ENCODE results near the gene SEPHS1. TPM values are rescaled to one million over a fixed set of nuclear protein-coding genes. Genes with fewer than 3 reads are reported as not detected.
A peak's percentile ranks its signal among the peaks of the same experiment; 100 is the strongest.

SEPHS1 gene
- total and polyA plus RNA-seq, 2 of the 8 experiments (the other 6 are each of a cell fraction or from before 2014, with no cell fraction given), result 270 to 683 TPM

DNA sequence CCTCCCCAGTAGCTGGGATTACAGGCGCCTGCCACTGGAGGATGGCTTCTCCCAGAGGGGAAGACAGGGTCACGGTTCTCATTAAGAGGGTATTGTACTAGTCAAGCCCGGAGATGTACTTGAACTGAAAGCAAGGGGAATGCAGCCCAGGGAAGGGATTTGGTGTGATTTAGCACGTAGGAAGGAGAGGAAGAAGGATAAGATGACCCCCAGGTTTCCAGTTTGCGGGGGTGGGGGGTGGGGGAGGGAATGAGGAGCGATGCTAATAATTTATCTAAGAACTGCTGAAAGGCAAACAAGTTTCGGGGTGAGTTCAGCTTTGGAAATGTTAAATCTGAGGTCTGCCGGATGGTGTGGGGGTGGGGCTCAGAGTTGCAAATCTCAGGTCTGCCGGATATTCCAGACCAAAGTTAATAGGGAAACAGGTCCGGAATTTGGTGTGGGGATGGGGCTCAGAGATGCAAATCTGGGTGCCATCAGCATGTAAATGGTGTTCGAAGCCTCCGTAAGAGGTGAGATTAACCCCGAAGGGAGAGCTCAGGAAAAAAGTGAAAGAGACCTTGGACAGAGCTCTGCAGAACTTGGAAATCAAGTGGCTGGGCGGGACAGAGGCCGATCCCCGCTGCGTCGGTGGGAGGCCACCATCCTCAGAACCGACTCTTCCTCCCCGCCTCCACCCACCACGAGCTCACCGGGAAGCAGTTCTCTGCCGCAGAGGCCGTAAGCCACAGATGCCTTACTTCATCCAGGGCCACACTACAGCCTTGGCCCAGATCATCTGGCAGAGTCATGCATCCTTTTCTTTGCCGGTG is 1.6 kb upstream of the SEPHS1 start (continued):
- TF ChIP-seq EP300 (IDR thresholded peaks at IDR 0.05; ENCODE audit: borderline replicate concordance in 1 of 2, low read depth in 2 of 2, low read length in 2 of 2) (no peak), CHD2 (IDR thresholded peaks at IDR 0.05; ENCODE audit: low read length) (peak; percentile 39; the same call in 1 of the 2 replicates), KDM5A (IDR thresholded peaks at IDR 0.05; ENCODE audit: low read length) (no peak), BCL11A (IDR thresholded peaks at IDR 0.05; ENCODE audit: low read depth in 2 of 2, low read length in 2 of 2) (no peak), NANOG (IDR thresholded peaks at IDR 0.05; ENCODE audit: insufficient read depth, low read depth, low read length, poor library complexity, severe bottlenecking) (peak; percentile 61), CEBPB (IDR thresholded peaks at IDR 0.05; ENCODE audit: low read depth, low read length) (no peak), BACH1 (IDR thresholded peaks at IDR 0.05; ENCODE audit: low read length) (0 out of 2 replicates have a peak, but pooled peaks have one; percentile 43), CHD1 (IDR thresholded peaks at IDR 0.05; ENCODE audit: low read depth, low read length) (no peak; the same call in 1 of the 2 replicates), JUND (IDR thresholded peaks at IDR 0.05; ENCODE audit: low read length) (no peak), KDM4A (IDR thresholded peaks at IDR 0.05; ENCODE audit: low read depth, low read length, severe bottlenecking) (no peak), ZNF274 (IDR thresholded peaks at IDR 0.05; ENCODE audit: borderline replicate concordance, extremely low read depth, low read length) (no peak), SUZ12 (IDR thresholded peaks at IDR 0.05; ENCODE audit: low read length) (no peak), NRF1 (IDR thresholded peaks at IDR 0.05; ENCODE audit: low read depth, low read length) (no peak), RNF2 (IDR thresholded peaks at IDR 0.05; ENCODE audit: borderline replicate concordance, low read depth, low read length, missing control alignments, poor library complexity, severe bottlenecking) (no peak), JUN (IDR thresholded peaks at IDR 0.05; ENCODE audit: low read depth, low read length) (no peak), GABPA (IDR thresholded peaks at IDR 0.05; ENCODE audit: borderline replicate concordance, insufficient read depth, low read length) (0 out of 2 replicates have a peak, but pooled peaks have one; percentile 46), HDAC2 (IDR thresholded peaks at IDR 0.05; ENCODE audit: borderline replicate concordance in 1 of 2, low read depth in 2 of 2, low read length in 2 of 2) (peak; percentile 72; a peak in 2 of 4 replicates), POLR2AphosphoS5 (IDR thresholded peaks at IDR 0.05; ENCODE audit: low read depth, low read length) (peak; percentile 98), SRF (IDR thresholded peaks at IDR 0.05; ENCODE audit: low read depth, low read length) (no peak)
- TF ChIP-seq, protein P1, sequence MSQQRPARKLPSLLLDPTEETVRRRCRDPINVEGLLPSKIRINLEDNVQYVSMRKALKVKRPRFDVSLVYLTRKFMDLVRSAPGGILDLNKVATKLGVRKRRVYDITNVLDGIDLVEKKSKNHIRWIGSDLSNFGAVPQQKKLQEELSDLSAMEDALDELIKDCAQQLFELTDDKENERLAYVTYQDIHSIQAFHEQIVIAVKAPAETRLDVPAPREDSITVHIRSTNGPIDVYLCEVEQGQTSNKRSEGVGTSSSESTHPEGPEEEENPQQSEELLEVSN (IDR thresholded peaks at IDR 0.05), result no peak
- TF ChIP-seq, protein P2, sequence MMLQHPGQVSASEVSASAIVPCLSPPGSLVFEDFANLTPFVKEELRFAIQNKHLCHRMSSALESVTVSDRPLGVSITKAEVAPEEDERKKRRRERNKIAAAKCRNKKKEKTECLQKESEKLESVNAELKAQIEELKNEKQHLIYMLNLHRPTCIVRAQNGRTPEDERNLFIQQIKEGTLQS (IDR thresholded peaks at IDR 0.05; ENCODE audit: insufficient read depth, low read depth, low read length), result no peak

All from H1 (cell line).